H1 (cell line): ENCODE results near the gene PPIL3. TPM values are rescaled to one million over a fixed set of nuclear protein-coding genes. Genes with fewer than 3 reads are reported as not detected.

Source experiments
- CTCF ChIA-PET: fragments of 300-600 bp; sonication (Branson Sonifier 250); formaldehyde crosslinking; loops from one replicate; lab custom pipeline; 2021; ENCODE audit not compliant: partially characterized antibody; lab: Charles Lee
- POLR2A ChIA-PET: fragments of 300-600 bp; sonication (Branson Sonifier 250); formaldehyde crosslinking; loops from one replicate; lab custom pipeline; 2021; ENCODE audit warnings: inconsistent platforms; ENCODE audit not compliant: partially characterized antibody; lab: Charles Lee
- DNase-seq, 2 experiments: peaks; one replicate each; pipeline versions ENCODE4 v3.0.0 to v3.0.0-alpha.2; 2010 to 2022; ENCODE audit warnings: low spot score in 2 of 2, low read depth in 1 of 2, mixed read lengths in 1 of 2
- FAIRE-seq: peaks from 2 replicates; lab custom pipeline; 2011; peaks lifted over from hg19 to GRCh38; lab: Jason Lieb, UNC
- H2AFZ ChIP-seq: 2 replicates; pipeline ENCODE4 v1.8.1; 2012; ENCODE audit warnings: low read length, inconsistent platforms
- H2AK5ac ChIP-seq: 2 replicates; pipeline ENCODE4 v1.6.1; 2013; ENCODE audit warnings: low read depth, low read length
- H2BK120ac ChIP-seq: replicated peaks from 2 replicates; pipeline ENCODE3; 2013; ENCODE audit warnings: low read depth, low read length, inconsistent platforms
- H2BK12ac ChIP-seq: 2 replicates; pipeline ENCODE4 v1.6.1; 2013; ENCODE audit warnings: low read depth, low read length
- H2BK15ac ChIP-seq: 2 replicates; pipeline ENCODE4 v1.6.1; 2013; ENCODE audit warnings: low read length
- H2BK20ac ChIP-seq: 2 replicates; pipeline ENCODE4 v1.6.1; 2013; ENCODE audit warnings: low read length
- H2BK5ac ChIP-seq: 2 replicates; pipeline ENCODE4 v1.6.1; 2013; ENCODE audit warnings: low read depth, low read length
- H3K14ac ChIP-seq: 2 replicates; pipeline ENCODE4 v1.6.1; 2013; ENCODE audit warnings: inconsistent platforms; ENCODE audit not compliant: insufficient read length
- H3K18ac ChIP-seq: 2 replicates; pipeline ENCODE4 v1.6.1; 2013; ENCODE audit warnings: low read length; ENCODE audit errors: extremely low read depth
- H3K23ac ChIP-seq: 2 replicates; pipeline ENCODE4 v1.6.1; 2013; ENCODE audit warnings: inconsistent platforms; ENCODE audit not compliant: insufficient read length
- H3K23me2 ChIP-seq: 2 replicates; pipeline ENCODE4 v1.6.1; 2013; ENCODE audit warnings: low read depth, low read length
- H3K27ac ChIP-seq: 2 replicates; pipeline ENCODE4 v1.6.1; 2011; ENCODE audit warnings: low read depth, low read length, inconsistent platforms
- H3K27me3 ChIP-seq, 4 experiments: replicated peaks in 1 of 4; 1 replicate in 1 of 4; 2 replicates in 3 of 4; pipeline versions ENCODE4 v1.6.1 to v1.8.1; 2011 to 2013; ENCODE audit warnings: low read length in 3 of 4, mild to moderate bottlenecking in 3 of 4, inconsistent platforms in 2 of 4, mixed read lengths in 2 of 4, moderate library complexity in 1 of 4; ENCODE audit not compliant: control insufficient read depth in 3 of 4, insufficient read depth in 3 of 4; ENCODE audit errors: extremely low read depth in 1 of 4
- H3K36me3 ChIP-seq, 4 experiments: 2 replicates each; pipeline versions ENCODE4 v1.6.1 to v1.8.1; 2011 to 2013; ENCODE audit warnings: mild to moderate bottlenecking in 4 of 4, low read length in 3 of 4, moderate library complexity in 2 of 4, control low read depth in 1 of 4, inconsistent platforms in 1 of 4; ENCODE audit not compliant: insufficient read depth in 4 of 4, control insufficient read depth in 2 of 4
- H3K4ac ChIP-seq: replicated peaks from 2 replicates; pipeline ENCODE3; 2013; ENCODE audit warnings: low read length, low read depth, mixed read lengths, inconsistent platforms; ENCODE audit not compliant: insufficient read length
- H3K4me1 ChIP-seq, 4 experiments: replicated peaks in 1 of 4; 1 replicate in 1 of 4; 2 replicates in 3 of 4; pipeline versions ENCODE4 v1.6.1 to v1.8.1; 2011 to 2013; ENCODE audit warnings: low read length in 3 of 4, inconsistent platforms in 2 of 4, mixed read lengths in 1 of 4; ENCODE audit not compliant: insufficient read depth in 4 of 4, control insufficient read depth in 3 of 4
- H3K4me2 ChIP-seq, 2 experiments: 2 replicates each; pipeline versions ENCODE4 v1.6.1 to v1.8.1; 2011 to 2013; ENCODE audit warnings: low read depth in 2 of 2, low read length in 2 of 2, control low read depth in 1 of 2, inconsistent platforms in 1 of 2, mild to moderate bottlenecking in 1 of 2; ENCODE audit not compliant: insufficient read depth in 1 of 2
- H3K4me3 ChIP-seq, 4 experiments: fragments of 200-600, 300-600 bp in 1 of 4; sonication (generic), shearing (Covaris generic), sonication (Bioruptor Twin) in 1 of 4; 2 replicates each; pipeline versions ENCODE4 v1.5.1 to v1.8.1; 2011 to 2016; ENCODE audit warnings: low read length in 4 of 4, low read depth in 3 of 4, control low read depth in 2 of 4, inconsistent platforms in 2 of 4, mild to moderate bottlenecking in 2 of 4, mixed read lengths in 1 of 4, moderate library complexity in 1 of 4; ENCODE audit not compliant: insufficient read depth in 2 of 4; ENCODE audit errors: extremely low read depth in 1 of 4
- H3K56ac ChIP-seq: replicated peaks from 2 replicates; pipeline ENCODE3; 2013; ENCODE audit warnings: low read depth, mild to moderate bottlenecking, mixed read lengths, low read length, inconsistent platforms; ENCODE audit not compliant: insufficient read length
- H3K79me1 ChIP-seq: 2 replicates; pipeline ENCODE4 v1.6.1; 2013; ENCODE audit warnings: low read depth, low read length, control low read depth
- H3K79me2 ChIP-seq, 2 experiments: 2 replicates each; pipeline versions ENCODE4 v1.6.1 to v1.8.1; 2012 to 2013; ENCODE audit warnings: low read length in 2 of 2, mild to moderate bottlenecking in 2 of 2, inconsistent platforms in 1 of 2; ENCODE audit not compliant: insufficient read depth in 2 of 2, control insufficient read depth in 1 of 2
- H3K9ac ChIP-seq, 4 experiments: replicated peaks in 1 of 4; 1 replicate in 1 of 4; 2 replicates in 3 of 4; pipeline versions ENCODE4 v1.6.1 to v1.8.1; 2011 to 2013; ENCODE audit warnings: low read depth in 3 of 4, low read length in 3 of 4, control low read depth in 2 of 4, mild to moderate bottlenecking in 2 of 4, moderate library complexity in 2 of 4, inconsistent platforms in 1 of 4; ENCODE audit errors: extremely low read depth in 1 of 4
- H3K9me3 ChIP-seq, 2 experiments: 2 replicates each; pipeline versions ENCODE4 v1.6.1 to v1.8.1; 2012 to 2013; ENCODE audit warnings: mild to moderate bottlenecking in 2 of 2, moderate library complexity in 2 of 2, control low read depth in 1 of 2, inconsistent platforms in 1 of 2, low read depth in 1 of 2, low read length in 1 of 2, mixed read lengths in 1 of 2; ENCODE audit not compliant: insufficient read depth in 2 of 2
- H4K20me1 ChIP-seq, 2 experiments: replicated peaks in 1 of 2; 2 replicates each; pipeline versions ENCODE3 to v1.8.1; 2011 to 2013; ENCODE audit warnings: inconsistent platforms in 2 of 2, low read length in 2 of 2, mild to moderate bottlenecking in 1 of 2; ENCODE audit not compliant: insufficient read depth in 2 of 2, control insufficient read depth in 1 of 2
- H4K5ac ChIP-seq: 2 replicates; pipeline ENCODE4 v1.6.1; 2013; ENCODE audit warnings: low read length, low read depth, mixed read lengths, inconsistent platforms; ENCODE audit not compliant: insufficient read length
- H4K8ac ChIP-seq: 2 replicates; pipeline ENCODE4 v1.8.0; 2013; ENCODE audit warnings: mild to moderate bottlenecking, moderate library complexity, low read length, inconsistent platforms; ENCODE audit not compliant: insufficient read depth; ENCODE audit errors: extremely low read depth
- H4K91ac ChIP-seq: replicated peaks from 2 replicates; pipeline ENCODE3; 2013; ENCODE audit warnings: low read length, mixed read lengths, inconsistent platforms; ENCODE audit not compliant: insufficient read length
- BACH1 ChIP-seq: IDR thresholded peaks from 2 replicates; pipeline ENCODE4 v1.6.1; 2012; ENCODE audit warnings: low read length, improper control_type of control experiment
- CHD1 ChIP-seq: IDR thresholded peaks from 2 replicates; pipeline ENCODE4 v1.6.1; 2012; ENCODE audit warnings: low read depth, low read length, improper control_type of control experiment
- JUND ChIP-seq: IDR thresholded peaks from 2 replicates; pipeline ENCODE4 v1.6.1; 2011; ENCODE audit warnings: mild to moderate bottlenecking, improper control_type of control experiment, low read length
- KDM1A ChIP-seq: fragments of 200-600, 300-600 bp; sonication (generic); IDR thresholded peaks from 2 replicates; pipeline ENCODE4 v1.7.1; 2016; ENCODE audit warnings: mild to moderate bottlenecking, low read length, borderline replicate concordance
- MAFK ChIP-seq: IDR thresholded peaks from 2 replicates; pipeline ENCODE4 v1.6.1; 2012; ENCODE audit warnings: low read depth, mild to moderate bottlenecking, improper control_type of control experiment, low read length
- POLR2A ChIP-seq, 2 experiments: IDR thresholded peaks; 1 replicate in 1 of 2; 2 replicates in 1 of 2; pipeline ENCODE4 v1.6.1; 2011; ENCODE audit warnings: low read depth in 2 of 2, low read length in 2 of 2, mild to moderate bottlenecking in 2 of 2; ENCODE audit errors: control extremely low read depth in 1 of 2
- POLR2AphosphoS5 ChIP-seq: IDR thresholded peaks from 2 replicates; pipeline ENCODE4 v1.6.1; 2011; ENCODE audit warnings: low read depth, low read length
- SP4 ChIP-seq: IDR thresholded peaks from 2 replicates; pipeline ENCODE4 v1.6.1; 2012; ENCODE audit warnings: low read length, inconsistent platforms
- WGBS, 2 experiments: shearing (Covaris generic) in 1 of 2; methylation state at CpG; one replicate each; pipeline versions ENCODE4 v1.1.6 to v1.1.7; 2013 to 2015; ENCODE audit warnings: low lambda C conversion rate in 2 of 2, mixed read lengths in 2 of 2, inconsistent platforms in 1 of 2, low coverage in 1 of 2, missing lambda C conversion rate in 1 of 2; ENCODE audit not compliant: insufficient replicate concordance in 2 of 2, insufficient coverage in 1 of 2, insufficient read length in 1 of 2; ENCODE audit errors: extremely low coverage in 1 of 2, missing lambda C conversion rate in 1 of 2; 5-methylcytosine and 5-hydroxymethylcytosine counted together
- polyA plus RNA-seq, 7 experiments: library from polyadenylated mRNA; depleted of rRNA in 3 of 7; stranded (reverse) in 5 of 7; unstranded in 2 of 7; fragments of >200 nt in 5 of 7; fragments of 200-250 nt in 2 of 7; gene quantifications; 1 replicate in 5 of 7; 2 replicates in 1 of 7; 4 replicates in 1 of 7; pipeline versions ENCODE4 v1.2.1 to v1.2.3, GENCODE V29; 2011 to 2013; ENCODE audit warnings: missing spikeins in 2 of 7, mixed read lengths in 2 of 7
- total RNA-seq: library from RNA; stranded (reverse); fragmentation: NEBNext Ultra II Directional; extraction: Animal tissue kit (Norgen Biotek cat#: 25700); gene quantifications from 2 replicates; pipeline ENCODE4 v1.2.1, GENCODE V29; 2021
- TF ChIP-seq, protein P1 (sequence below): IDR thresholded peaks from 2 replicates; pipeline ENCODE4 v1.6.1; 2011; ENCODE audit warnings: low read depth, mild to moderate bottlenecking, low read length; ENCODE audit not compliant: insufficient read depth

PPIL3 gene
- total and polyA plus RNA-seq, 2 of the 8 experiments (the other 6 are each of a cell fraction or from before 2014, with no cell fraction given): 30.4 to 48.7 TPM

GRCh38 chr2:200929334-200930249, 40.7 kb upstream of the PPIL3 start:
- no peak overlapping the region for H3K14ac ChIP-seq
- no peaks in the 10 kb centered on the region for H3K27me3 ChIP-seq
- no peak overlapping the region for H4K5ac ChIP-seq
- no peak overlapping the region for H3K18ac ChIP-seq
- H3K79me2 ChIP-seq: no peaks in the 10 kb centered on the region
- no peak overlapping the region for H2BK20ac ChIP-seq
- no peak overlapping the region for H3K4ac ChIP-seq
- H3K9ac ChIP-seq: no peak overlapping the region
- H4K91ac ChIP-seq: no peak overlapping the region
- H3K9me3 ChIP-seq: no peaks in the 10 kb centered on the region
- H2BK5ac ChIP-seq: no peak overlapping the region
- peaks cover 5 to 62% (median 35%) of the 10 kb centered on the region in 4 experiments for H3K36me3 ChIP-seq
- TF ChIP-seq KDM1A (no peak), POLR2AphosphoS5 (no peak), BACH1 (no peak), POLR2A (IDR thresholded peaks at IDR 0.05; ENCODE audit: control extremely low read depth in 1 of 2, low read depth in 2 of 2, low read length in 2 of 2) (no peak), SP4 (no peak), JUND (no peak), MAFK (no peak), CHD1 (no peak)
- TF ChIP-seq, protein P1, sequence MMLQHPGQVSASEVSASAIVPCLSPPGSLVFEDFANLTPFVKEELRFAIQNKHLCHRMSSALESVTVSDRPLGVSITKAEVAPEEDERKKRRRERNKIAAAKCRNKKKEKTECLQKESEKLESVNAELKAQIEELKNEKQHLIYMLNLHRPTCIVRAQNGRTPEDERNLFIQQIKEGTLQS: no peak
- POLR2A ChIA-PET: interaction anchor here (0.7 kb wide), 1 partner anchor 35 kb away, joined by 4 read pairs; no protein-coding TSS in a partner anchor
- H2BK120ac ChIP-seq: no peak overlapping the region
- CTCF ChIA-PET: interaction anchor here (0.7 to 1.3 kb wide), 4 partner anchors 11 to 248 kb away, joined by 3 read pairs; no protein-coding TSS in a partner anchor
- no peak overlapping the region for H3K27ac ChIP-seq
- H2BK12ac ChIP-seq: no peak overlapping the region
- FAIRE-seq (no peak), DNase-seq (no peak)
- H3K4me1 ChIP-seq: no peaks in the 10 kb centered on the region
- H3K56ac ChIP-seq: no peak overlapping the region
- no peak overlapping the region for H3K4me2 ChIP-seq
- no peaks in the 10 kb centered on the region for H3K79me1 ChIP-seq
- WGBS, 2 experiments: 94% methylated on average over 2 of the region's 2 CpGs; no CpG with 5 or more reads in 1 of the 2 experiments
- H2AK5ac ChIP-seq: no peak overlapping the region
- H3K23me2 ChIP-seq: no peaks in the 10 kb centered on the region
- no peak overlapping the region for H2BK15ac ChIP-seq
- no peak overlapping the region for H3K23ac ChIP-seq
- H2AFZ ChIP-seq: no peak overlapping the region
- no peak overlapping the region for H3K4me3 ChIP-seq
- no peak overlapping the region for H4K8ac ChIP-seq
- peaks cover 0 to 2% of the 10 kb centered on the region in 2 experiments for H4K20me1 ChIP-seq
